GM19239 (cell line): Measurements from ENCODE around the gene ARMC6.

Experiments used
- DNase-seq: peaks from one replicate; pipeline ENCODE4 v3.0.0; 2011; ENCODE audit warnings: low spot score; ENCODE audit not compliant: insufficient read length
- FAIRE-seq: peaks from 2 replicates; lab custom pipeline; 2011; peaks lifted over from hg19 to GRCh38; lab: Jason Lieb, UNC

Gene ARMC6

DNA sequence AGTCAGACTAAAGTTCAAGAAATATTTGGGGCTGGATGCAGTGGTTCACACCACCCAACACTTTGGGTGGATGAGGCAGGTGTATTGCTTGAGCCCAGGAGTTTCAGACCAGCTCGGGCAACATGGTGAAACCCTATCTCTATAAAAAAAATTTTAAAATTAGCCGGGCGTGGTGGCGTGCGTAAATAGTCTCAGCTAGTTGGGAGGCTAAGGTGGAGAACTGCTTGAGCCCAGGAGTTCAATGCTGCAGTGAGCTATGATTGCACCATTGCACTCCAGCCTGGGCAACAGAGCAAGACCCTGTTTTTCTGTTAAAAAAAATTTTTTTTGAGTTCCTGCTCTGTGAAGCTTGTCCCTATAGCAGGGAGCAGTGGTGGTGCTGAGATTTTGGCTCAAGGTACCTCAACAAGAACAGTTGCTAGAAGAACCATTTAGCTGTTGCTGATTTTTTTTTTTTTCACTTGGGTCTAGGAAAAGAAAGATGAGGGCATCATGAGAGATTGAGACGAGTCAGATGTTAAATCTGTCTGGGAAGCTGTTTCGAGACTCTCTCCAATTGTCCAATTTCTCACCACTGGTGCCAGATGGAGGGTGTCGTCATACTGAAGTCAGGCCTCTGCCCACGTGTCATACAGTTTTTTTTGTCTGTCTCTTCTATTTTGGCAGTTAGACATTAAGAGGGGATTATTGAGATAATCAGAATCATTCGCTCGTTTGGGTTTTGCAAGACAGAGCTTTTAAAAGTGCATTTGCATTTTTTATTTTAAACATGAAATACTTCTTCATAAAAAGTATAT, 34.1 kb downstream of the ARMC6 start:
- no peak for FAIRE-seq
- no peak for DNase-seq

DNA sequence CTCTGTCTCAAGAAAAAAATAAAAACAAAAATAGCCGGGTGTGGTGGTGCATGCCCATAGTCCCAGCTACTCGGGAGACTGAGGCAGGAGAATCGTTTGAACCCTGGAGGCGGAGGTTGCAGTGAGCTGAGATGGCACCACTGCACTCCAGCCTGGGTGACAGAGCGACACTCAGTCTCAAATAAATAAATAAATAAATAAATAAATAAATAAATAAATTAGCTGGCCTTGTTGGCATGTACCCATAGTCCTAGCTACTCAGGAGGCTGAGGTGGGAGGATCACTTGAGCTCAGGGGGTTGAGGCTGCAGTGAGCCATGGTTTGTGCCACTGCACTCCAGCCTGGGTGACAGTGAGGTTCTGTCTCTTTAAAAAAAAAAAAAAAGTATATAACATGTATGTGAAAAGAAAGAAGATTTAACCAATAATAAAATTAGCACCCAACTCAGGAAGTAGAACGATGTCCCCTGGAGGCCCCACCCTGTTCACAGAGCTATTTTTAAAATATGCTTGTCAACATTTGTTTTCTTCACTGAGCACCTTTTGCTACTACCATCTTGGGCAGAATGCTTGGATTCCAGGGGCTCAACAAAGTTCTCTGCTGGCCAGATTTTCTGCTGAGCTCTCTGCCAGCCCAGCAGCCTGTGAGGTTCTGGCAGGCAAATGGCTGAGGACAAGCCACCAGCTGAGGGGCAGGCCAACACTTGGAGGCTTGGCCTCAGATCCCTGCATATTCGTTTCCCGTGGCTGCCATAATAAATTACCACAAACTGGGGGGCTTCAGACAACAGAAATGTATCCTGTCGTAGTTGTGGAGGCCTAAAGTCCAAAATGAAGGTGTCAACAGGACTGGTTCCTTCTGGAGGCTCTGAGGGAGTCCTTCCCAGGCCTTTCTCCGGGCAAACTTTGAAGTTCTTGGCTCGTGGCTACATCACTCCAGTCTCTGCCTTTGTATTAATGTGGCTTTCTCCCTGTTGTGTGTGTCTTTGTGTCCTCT, 35.6 kb downstream of the ARMC6 start:
- DNase-seq, result no peak
- no peak for FAIRE-seq

DNA sequence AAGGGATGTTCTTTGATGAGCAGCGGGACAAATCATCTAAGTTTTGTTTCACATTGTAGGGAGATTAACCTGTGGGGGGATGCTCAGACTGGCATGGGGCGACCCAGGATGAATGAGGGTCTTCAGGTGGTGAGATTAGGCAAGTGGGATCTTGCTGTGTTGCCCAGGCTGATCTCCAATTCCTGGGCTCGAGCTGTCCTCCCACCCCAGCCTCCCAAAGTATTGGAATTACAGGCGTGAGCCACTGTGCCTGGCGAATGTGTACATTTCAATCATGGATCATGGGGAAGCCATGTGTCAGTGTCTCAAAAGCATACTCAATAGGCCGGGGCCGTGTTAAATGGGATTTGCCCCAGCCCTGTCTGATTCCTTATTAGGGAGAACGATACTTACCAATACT, 38.5 kb downstream of the ARMC6 start:
- FAIRE-seq (no peak), DNase-seq (no peak)

DNA sequence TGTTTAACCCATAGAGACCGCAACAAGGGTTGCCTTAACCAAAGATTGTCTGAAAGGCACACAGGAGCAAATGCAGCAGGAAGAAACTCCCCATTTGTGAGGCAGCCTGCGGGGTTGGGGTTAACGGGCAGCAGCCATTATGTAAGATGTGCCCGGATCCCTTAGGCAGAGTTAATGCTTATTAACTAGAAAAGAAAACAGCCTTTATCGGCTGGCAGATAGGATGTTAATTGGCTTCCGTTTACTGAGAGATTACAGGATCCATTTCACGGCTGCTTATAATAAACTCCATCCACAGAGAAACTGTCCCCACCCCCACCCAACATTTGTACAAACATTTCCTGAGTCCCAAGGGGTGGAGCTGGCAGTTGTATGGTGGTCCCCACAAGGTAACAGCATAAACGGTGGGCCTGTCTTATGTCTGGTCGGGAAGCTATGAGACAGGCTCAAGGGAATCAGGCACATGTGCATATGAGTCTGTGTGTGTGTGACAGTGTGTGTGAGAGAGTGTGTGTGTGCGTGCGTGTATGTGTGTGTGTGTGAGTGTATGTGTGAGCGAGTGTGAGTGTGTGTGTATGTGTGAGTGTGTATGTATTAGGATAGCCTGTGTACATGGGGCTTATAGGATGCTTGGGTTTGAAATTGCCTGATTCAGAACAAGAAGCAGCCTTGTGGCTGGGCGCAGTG, 40.9 kb downstream of the ARMC6 start:
- no peak for DNase-seq
- FAIRE-seq, result no peak

DNA sequence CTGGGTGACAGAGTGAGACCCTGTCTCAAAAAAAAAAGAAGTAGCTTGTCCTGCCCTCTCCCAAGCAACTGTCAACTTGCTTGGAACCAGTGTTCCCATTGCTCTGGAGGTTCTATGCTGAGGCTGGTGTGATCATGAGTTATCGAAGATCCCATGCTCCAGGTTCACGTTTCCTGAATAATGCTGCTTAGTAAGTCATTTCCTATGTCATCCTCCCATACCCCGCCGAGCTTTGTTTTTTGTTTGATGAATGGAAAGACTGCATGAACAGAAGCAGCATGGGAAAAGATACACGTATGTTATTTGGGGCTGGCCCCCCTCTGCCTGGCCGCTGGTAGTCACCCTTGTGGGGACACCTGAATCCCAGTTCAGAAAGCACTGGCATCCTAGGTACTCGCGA, 41.7 kb downstream of the ARMC6 start:
- FAIRE-seq (no peak), DNase-seq (no peak)

DNA sequence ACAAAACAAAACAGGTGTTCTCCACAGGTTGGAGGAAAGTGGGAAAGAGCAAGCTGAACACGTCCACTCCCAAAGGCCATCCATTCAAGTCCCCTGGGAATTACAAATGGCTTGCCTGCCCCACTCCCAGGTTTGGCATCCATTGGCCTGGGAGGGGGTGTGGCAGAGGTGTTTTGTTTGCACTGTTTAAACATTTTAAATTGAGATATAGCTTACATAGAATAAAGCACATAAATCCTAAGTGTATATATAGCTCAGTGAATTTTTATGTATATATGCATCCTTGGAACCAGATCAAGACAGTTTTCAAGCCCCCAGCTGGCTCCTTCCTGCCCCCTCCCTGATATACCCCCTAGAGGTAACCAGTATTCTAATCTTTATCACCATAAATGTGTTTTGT, 43.1 kb downstream of the ARMC6 start:
- DNase-seq (no peak), FAIRE-seq (no peak)

DNA sequence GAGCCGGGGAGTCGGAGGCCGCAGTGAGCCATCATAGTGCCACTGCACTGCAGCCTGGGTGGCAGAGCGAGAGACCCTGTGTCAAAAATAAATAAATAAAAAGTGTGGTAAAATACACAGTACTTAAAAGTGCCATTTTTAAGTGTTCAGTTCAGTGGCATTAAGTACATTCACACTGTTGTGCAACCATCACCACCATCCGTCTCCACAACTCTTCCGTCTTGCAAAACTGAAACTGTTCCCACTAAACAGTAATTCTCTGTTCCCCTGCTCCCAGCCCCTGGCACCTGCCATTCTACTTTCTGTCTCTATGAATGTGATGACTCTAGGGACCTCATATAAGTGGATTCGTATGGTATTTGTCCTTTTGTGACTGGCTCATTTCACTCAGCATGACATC, 43.7 kb downstream of the ARMC6 start:
- no peak for FAIRE-seq
- no peak for DNase-seq

DNA sequence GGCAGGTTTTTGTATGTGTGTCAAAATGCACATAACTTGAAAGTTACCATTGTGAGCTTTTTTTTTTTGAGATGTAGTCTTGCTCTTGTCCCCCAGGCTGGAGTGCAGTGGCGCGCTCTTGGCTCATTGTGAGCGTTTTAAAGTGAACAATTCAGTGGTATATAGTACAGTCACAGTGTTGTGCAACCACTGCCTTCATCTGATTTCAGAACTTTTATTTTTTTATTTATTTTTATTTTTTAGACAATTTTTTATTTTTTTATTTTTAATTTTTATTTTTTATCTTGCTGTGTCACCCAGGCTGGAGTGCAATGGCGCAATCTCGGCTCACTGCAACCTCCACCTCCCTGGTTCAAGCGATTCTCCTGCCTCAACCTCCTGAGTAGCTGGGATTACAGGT, 45.4 kb downstream of the ARMC6 start:
- no peak for FAIRE-seq
- DNase-seq, result no peak

DNA sequence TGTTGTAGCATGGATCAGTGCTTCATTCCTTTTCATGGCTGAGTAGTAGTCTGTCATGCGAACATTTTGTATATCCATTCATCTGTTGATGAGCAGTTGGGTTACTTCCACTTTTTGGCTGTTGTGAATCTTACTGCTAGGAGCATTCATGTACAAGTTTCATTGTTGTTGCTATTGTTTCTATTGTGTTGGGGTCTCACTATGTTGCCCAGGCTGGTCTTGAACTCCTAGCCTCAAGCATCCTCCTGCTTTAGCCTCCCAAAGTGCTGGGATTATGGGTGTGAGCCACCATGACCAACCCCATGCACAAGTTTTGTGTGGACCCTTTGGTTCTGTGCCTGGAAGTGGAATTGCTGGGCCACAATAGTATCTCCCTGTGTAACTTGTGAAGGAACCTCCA, 46.2 kb downstream of the ARMC6 start:
- FAIRE-seq (no peak), DNase-seq (no peak)

DNA sequence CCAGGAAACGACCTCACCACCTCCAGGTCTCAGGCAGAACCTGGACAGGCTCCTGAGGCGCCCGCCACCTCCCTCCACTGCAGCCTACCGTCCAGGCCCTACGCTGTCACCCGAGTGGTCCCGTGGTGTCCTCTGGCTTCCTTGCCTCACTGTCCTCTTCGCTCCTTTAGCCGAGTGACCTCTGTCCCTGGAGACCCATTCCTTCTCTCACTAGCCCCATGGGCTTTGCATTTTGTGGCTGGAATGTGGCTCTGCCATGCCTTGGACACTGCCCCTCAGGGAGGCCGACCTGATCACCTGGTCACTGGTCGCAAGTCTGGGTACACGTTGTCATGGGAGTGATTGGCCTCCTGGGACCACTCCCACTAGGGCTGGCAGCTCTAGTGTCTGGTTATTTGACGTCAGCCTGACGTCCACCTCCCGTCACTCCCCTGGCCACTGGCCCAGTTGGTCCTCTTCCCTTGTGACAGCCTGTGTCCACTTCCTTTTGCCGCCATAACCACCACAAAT, 48.3 kb downstream of the ARMC6 start:
- FAIRE-seq (no peak), DNase-seq (no peak)

DNA sequence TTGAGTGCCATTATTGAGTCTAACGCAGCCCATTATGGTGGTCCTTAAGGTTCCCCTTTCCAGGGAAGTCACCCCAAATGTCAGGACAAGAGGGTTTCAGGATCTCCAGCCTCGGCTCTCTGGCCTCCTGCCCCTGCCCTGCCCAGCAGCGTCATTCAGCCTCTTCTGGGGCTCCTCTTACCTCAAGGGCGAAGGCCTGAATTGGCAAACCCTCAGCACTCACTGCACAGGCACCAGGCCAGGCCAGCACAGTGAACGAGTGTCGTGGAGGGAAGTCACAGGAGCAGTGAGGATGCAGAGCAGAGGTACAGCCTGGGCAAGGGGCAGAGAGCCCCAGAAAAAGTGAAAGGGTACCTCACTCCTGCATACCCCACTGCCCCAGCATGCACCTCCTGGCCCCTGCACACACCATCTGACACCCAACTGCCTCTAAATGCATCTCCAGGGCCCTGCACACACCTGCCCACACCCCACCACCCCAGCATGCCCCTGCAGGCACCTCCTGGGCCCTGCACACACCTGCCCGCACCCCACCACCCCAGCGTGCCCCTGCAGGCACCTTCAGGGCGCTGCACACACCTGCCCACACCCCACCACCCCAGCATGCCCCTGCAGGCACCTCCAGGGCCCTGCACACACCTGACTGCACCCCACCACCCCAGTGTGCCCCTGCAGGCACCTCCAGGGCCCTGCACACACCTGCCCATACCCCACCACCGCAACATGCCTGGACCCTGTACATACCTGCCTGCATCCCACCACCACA, 50.2 kb downstream of the ARMC6 start:
- no peak for FAIRE-seq
- no peak for DNase-seq

DNA sequence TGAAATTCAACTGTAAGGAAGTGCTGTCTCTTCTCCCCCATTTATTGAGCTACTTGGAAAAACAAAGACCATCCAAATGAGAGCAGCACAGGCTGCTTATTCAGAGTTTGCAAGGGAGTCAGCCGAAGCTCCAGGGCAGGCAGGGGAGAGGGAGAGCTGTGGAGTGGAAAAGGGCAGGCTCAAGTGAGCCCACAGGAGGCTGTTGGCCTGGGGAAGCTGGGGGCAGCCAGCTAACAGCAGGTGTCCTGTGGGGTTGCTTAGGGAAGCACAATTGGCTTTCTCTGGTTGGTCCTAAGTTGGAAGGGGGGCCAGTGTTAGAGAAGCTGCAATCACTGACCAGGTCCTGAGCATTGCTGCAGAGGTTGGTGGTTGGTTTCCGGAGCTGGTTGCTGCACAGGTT, 54.3 kb downstream of the ARMC6 start:
- no peak for DNase-seq
- no peak for FAIRE-seq

DNA sequence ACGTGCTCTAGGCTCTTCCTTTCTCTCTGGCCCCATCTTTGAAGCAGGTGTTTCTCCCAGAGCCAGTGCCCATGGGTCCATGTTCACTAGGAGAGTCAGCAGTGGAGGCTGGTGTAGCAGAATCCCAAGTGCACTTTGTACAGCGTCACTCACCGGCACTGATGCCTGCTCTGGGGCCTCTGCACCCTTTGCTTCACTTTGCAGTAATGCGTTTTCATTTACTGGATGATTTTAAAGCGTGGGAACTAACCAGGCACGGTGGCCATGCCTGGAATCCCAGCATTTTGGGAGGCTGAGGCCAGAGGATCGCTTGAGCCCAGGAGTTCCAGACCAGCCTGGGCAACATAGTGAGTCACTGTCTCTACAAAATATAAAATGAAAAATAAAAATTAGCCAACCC, 61.1 kb downstream of the ARMC6 start:
- DNase-seq (no peak), FAIRE-seq (no peak)

DNA sequence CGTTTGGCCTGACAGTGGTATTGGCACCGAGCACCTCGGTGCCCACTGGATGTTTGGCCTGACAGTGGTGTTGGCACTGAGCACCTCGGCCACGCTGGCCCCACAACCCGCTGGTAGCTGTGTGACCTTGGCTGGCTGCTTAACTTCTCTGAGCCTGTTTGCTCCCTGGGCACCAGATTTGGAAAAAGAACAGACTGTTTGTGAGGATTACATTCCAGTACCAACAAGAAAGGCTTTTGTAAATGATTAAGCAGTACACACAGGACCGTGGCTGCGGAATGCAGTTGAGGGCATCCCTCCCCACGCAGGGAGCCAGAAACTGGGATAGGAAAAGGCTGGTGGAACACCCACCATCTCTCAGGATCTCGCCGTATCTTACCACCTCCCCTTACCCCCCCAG, 62.3 kb downstream of the ARMC6 start:
- FAIRE-seq, result no peak
- DNase-seq, result no peak

DNA sequence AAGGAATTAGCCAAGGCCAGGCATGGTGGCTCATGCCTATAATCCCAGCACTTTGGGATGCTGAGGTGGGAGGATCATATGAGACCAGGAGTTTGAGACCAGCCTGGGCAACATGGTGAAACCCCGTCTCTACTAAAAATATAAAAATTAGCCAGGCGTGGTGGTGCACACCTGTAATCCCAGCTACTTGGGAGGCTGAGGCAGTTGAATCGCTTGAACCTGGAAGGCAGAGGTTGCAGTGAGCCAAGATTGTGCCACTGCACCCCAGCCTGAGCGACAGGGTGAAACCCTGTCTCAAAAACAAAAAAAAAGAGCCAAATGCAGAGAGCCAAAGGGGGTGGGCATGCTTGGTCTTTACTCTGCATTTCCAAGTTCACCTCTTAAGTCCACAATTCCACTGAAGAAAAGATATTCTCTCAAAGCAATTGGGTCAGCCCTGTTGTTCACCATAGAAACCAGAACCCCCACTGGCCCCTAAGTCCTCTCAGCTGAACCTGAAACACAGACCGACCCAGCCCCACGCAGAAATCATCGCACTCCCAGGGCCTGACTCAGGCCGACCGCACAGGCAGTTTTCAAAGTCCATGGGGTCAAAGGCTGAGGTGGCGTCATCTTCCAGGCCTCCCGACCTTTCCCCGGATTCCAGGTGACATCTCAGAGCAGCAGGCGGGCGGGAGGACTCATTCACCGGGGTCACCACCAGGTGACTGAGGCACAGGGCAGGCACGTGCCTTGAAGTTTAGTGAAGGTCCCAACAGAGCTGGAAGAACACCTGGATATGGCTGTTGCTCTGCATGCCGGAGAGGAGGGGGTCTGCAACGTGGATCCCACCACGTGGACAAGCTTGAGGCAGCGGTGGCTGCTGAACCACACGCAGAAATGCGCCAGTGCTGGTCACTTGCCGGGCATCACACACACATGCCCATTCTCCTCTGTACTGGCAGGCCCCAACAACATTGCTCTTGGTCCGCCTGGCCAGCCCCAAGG, 63.5 kb downstream of the ARMC6 start:
- DNase-seq (no peak), FAIRE-seq (no peak)

DNA sequence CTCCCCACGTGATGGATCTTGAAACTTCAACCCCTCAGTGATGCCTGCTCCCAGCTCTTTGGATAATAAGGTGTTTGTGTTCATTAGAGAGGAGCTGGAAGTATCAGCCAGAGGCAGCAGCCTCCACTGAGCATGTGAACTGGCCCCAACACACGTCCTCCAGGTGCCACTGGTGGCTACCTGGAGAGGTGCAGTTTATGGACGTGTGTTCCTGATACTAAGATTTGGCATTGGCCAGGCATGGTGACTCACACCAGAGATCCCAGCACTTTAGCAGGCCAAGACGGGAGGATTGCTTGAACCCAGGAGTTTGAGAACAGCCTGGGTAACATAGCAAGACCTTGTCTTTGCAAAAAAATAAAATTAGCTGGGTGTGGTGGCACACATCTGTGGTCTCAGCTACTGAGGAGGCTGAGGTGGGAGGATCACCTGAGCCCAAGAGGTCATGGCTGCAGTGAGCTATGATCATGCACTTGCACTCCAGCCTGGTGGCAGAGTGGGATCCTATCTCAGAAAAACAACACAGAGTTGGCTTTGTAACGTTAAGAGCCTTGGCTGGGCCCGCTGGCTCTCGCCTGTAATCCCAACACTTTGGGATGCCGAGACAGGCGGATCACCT, 64.8 kb downstream of the ARMC6 start:
- no peak for FAIRE-seq

DNA sequence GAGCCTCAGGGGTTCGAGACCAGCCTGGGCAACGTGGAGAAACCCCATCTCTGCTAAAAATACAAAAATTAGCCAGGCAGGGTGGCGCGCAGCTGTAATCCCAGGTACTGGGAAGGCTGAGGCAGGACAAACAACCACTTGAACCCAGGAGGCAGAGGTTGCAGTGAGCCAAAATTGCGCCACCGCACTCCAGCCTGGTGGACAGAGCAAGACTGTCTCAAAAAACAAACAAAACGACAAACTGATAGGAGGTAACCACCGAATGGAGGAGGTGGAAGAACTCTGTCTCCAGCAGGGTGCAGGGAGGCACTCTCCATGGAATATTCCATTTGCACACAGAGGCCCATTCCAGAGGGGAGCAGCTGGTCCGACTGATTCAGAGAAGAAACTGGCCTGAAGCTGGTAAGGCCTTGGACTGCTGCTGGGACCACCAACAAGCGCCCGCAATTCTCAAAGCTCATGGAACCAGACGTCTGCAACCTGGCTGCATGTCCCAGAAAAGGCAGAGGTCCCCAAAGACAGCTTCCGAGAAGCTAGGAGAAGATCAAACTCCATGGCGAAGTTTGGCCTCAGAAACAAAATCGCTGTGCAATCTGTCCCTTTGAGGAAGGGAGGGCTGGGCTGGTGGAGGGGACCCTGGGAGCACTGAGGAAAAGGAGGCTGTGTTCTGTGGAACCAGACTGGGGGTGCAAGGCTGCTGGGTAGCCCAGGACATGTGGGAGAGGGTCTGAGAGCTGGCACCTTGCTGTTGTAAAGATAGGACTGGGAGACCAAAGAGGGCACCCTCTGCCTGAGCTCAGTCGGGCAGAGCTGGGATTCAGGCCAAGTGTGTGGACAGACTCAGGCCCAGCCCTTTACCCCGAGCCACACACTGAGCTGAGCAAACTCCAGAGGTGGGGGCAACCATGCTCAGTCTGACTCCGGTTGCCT, 65.6 kb downstream of the ARMC6 start:
- DNase-seq, result no peak
- no peak for FAIRE-seq

More for the DNA sequence above, 64.8 kb downstream of the ARMC6 start:
- DNase-seq, result no peak
